PFSK-1 (cell line): ENCODE measurements around the gene EEF1G.
A peak's percentile ranks its signal among the peaks of the same experiment; 100 is the strongest.

Experiments used
- FOXP2 ChIP-seq: optimal IDR thresholded peaks from 2 replicates; pipeline ENCODE3; 2011; ENCODE audit warnings: borderline replicate concordance, control low read depth, inconsistent platforms; ENCODE audit not compliant: insufficient read depth; ENCODE audit errors: extremely low read length, extremely low read depth
- POLR2AphosphoS5 ChIP-seq: IDR thresholded peaks from 2 replicates; pipeline ENCODE4 v1.6.1; 2012; ENCODE audit warnings: low read depth, mild to moderate bottlenecking, control low read depth, low read length, moderate library complexity
- SIN3A ChIP-seq: IDR thresholded peaks from 2 replicates; pipeline ENCODE4 v1.6.1; 2012; ENCODE audit warnings: mild to moderate bottlenecking, low read length, moderate library complexity, borderline replicate concordance; ENCODE audit not compliant: insufficient read depth
- TAF1 ChIP-seq: IDR thresholded peaks from 2 replicates; pipeline ENCODE4 v1.6.1; 2012; ENCODE audit warnings: low read length, control low read depth, borderline replicate concordance; ENCODE audit not compliant: insufficient read depth
- TF ChIP-seq, protein P1 (sequence below), 2 experiments: IDR thresholded peaks; 2 replicates each; pipeline versions ENCODE4 v1.6.1 to v1.8.0; 2011 to 2012; ENCODE audit warnings: low read depth in 2 of 2, low read length in 2 of 2, control low read depth in 1 of 2, inconsistent platforms in 1 of 2, mild to moderate bottlenecking in 1 of 2, moderate library complexity in 1 of 2; ENCODE audit not compliant: insufficient read depth in 1 of 2

The EEF1G gene

DNA sequence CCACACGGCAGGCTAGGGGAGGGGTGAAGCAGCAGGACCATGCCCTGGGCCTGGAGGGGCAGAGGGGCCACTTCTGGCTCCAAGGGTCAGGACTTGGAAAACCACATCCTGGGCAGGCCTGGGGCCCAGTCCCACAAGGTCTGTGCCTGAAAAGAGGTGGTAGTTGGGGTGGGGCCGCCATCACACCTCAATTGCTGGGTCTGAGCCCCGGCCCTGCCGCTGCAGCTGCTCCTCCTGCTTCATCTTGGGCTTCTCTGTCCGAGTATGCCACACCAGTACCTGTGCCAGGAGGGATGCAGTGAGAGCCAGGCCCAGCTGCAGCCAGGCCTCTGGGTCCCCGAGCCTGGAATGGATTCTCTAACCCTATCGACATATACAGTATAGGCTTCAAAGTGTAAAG, 41.8 kb upstream of the EEF1G start:
- TF ChIP-seq SIN3A (no peak), FOXP2 (no peak), POLR2AphosphoS5 (no peak), TAF1 (no peak)
- TF ChIP-seq, protein P1, sequence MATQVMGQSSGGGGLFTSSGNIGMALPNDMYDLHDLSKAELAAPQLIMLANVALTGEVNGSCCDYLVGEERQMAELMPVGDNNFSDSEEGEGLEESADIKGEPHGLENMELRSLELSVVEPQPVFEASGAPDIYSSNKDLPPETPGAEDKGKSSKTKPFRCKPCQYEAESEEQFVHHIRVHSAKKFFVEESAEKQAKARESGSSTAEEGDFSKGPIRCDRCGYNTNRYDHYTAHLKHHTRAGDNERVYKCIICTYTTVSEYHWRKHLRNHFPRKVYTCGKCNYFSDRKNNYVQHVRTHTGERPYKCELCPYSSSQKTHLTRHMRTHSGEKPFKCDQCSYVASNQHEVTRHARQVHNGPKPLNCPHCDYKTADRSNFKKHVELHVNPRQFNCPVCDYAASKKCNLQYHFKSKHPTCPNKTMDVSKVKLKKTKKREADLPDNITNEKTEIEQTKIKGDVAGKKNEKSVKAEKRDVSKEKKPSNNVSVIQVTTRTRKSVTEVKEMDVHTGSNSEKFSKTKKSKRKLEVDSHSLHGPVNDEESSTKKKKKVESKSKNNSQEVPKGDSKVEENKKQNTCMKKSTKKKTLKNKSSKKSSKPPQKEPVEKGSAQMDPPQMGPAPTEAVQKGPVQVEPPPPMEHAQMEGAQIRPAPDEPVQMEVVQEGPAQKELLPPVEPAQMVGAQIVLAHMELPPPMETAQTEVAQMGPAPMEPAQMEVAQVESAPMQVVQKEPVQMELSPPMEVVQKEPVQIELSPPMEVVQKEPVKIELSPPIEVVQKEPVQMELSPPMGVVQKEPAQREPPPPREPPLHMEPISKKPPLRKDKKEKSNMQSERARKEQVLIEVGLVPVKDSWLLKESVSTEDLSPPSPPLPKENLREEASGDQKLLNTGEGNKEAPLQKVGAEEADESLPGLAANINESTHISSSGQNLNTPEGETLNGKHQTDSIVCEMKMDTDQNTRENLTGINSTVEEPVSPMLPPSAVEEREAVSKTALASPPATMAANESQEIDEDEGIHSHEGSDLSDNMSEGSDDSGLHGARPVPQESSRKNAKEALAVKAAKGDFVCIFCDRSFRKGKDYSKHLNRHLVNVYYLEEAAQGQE (IDR thresholded peaks at IDR 0.05; ENCODE audit: insufficient read depth in 1 of 2, low read depth in 2 of 2, low read length in 2 of 2): no peak

DNA sequence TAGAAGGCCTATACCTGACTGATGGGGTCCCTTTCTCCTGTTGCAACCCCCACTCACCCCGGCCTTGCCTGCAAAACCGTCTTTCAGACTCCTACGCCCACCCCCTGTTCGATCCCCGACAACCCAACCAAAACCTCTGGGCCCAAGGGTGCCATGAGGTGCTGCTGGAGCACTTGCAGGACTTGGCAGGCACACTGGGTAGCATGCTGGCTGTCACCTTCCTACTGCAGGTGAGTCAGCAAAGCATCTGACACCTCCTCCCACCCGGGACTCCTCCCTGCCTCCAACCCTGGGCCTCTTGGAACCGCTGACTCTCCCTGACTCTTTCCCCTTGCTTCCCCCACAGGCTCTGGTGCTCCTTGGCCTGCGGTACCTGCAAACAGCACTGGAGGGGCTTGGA, 40.6 kb upstream of the EEF1G start:
- TF ChIP-seq TAF1 (no peak), SIN3A (no peak), FOXP2 (no peak), POLR2AphosphoS5 (no peak)
- TF ChIP-seq, protein P1 (IDR thresholded peaks at IDR 0.05; ENCODE audit: insufficient read depth in 1 of 2, low read depth in 2 of 2, low read length in 2 of 2): no peak

DNA sequence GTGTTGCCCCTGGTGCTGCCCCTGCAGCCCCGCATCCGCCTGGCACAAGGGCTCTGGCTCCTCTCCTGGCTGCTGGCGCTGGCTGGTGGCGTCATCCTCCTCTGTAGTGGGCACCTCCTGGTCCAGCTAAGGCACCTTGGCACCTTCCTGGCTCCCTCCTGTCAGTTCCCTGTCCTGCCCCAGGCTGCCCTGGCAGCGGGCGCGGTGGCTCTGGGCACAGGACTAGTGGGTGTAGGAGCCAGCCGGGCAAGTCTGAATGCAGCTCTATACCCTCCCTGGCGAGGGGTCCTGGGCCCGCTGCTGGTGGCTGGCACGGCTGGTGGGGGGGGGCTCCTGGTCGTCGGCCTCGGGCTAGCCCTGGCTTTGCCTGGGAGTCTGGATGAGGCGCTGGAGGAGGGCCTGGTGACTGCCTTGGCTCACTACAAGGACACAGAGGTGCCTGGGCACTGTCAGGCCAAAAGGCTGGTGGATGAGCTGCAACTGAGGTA, 39.6 kb upstream of the EEF1G start:
- TF ChIP-seq POLR2AphosphoS5 (no peak), FOXP2 (no peak), SIN3A (no peak), TAF1 (no peak)
- TF ChIP-seq, protein P1 (IDR thresholded peaks at IDR 0.05; ENCODE audit: insufficient read depth in 1 of 2, low read depth in 2 of 2, low read length in 2 of 2): no peak

DNA sequence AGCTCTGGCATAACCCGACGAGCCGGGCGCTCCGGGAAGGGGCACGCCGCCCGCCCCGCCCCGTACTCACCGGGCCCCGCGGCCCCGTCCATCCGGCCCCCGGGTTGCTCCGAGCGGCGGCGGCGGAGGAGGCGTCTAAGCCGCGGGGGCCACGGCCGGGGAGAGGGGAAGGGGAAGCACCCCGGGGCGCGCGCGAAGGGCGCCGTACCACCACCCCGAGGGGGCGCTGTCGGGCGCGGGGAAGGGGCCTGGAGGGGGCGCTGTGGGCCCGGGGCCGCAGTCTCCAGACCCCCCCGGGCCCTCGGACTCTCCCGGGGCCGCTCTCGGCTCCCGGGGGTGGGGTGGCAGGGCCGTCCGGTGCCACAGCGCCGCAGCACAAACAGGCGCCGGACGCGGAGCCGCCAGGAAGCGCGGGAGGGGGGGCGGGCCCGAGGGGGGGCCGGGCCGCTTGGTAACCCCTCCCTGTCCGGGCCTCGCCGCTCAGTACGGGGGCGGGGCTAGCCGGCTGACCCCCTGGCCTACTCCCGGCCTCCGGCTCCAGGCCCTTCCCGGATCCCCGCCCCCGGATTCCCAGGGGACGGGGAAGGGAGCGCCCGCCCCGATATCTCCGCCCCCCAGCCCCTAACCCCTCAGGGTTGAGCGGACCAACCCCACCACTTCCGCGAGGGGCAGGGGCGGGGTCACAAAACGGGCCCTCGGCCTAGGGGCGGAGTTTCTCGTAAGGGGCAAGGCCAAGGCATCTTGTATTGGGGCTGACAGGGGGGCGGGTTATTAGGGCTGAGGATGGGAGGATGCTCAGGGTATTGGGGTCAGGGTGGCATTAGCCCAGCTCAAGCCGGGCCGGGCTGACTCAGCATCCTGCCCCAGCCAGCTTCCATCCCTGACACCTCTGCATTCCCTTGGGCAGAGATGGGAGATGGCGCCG, 38.9 kb upstream of the EEF1G start, which contains the start of the genes EML3 and ROM1:
Gene EML3, minus strand, starts transcription at position 410 of the 925 bp plus-strand sequence. Its CDS starts 318 bp downstream, at position 92.
Gene ROM1, plus strand, starts transcription at position 892 of the 925 bp plus-strand sequence. Its CDS starts 25 bp downstream, at position 917.
- TF ChIP-seq TAF1 (no peak), POLR2AphosphoS5 (peak; percentile 47), FOXP2 (peak; percentile 24)

DNA sequence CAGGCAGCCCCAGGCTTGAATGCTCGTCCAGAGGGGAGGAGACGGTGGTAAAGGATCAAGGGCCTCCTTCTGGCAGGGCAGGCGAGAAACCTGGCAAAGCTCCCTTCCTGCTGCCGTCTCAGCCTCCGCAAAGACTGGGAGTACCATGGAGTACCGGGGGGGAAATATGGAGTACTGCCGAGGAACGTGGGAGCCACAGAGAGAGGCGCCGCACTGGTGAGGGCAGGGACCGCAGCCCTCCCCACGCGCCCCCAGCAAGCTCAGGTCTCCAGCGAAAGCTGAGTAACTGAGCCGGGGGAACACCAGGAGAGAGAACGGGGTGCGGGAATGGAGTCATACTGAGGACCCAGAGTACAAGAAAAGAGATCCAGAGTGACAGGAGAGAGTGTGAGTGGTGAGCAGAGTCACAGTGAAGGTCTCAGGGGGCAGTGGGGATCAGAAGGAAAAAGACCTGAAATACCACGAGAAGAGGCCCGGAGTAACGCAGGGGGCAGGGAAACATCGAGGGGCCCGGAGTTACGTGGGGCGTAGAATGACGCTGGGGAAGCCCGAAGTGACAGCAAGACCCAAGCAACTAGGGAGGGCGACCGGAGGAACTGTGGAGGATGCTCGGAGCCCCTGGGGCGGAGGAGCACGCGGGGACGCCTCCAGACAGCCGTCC, 38.1 kb upstream of the EEF1G start:
- TF ChIP-seq FOXP2: no peak
- no peak for TF ChIP-seq POLR2AphosphoS5
- TF ChIP-seq, protein P1 (IDR thresholded peaks at IDR 0.05; ENCODE audit: insufficient read depth in 1 of 2, low read depth in 2 of 2, low read length in 2 of 2): no peak
- no peak for TF ChIP-seq SIN3A
- TF ChIP-seq TAF1: no peak
